ENCODE measurements around the gene FA2H. TPM values are rescaled to one million over a fixed set of nuclear protein-coding genes. Genes with fewer than 3 reads are reported as not detected.

The FA2H gene
- total and polyA plus RNA-seq, 2 experiments from 2014 or later: 5.7 to 6.3 TPM

GRCh38 chr16:74734361-74735161, 40.1 kb downstream of the FA2H start:
- peaks cover 21% of the 10 kb centered on the region for H3K27me3 Mint-ChIP-seq (ENCODE audit: insufficient read depth, low read depth, poor library complexity)
- TF ChIP-seq POLR2AphosphoS5 (IDR thresholded peaks at IDR 0.05; ENCODE audit: low read depth) (no peak), NANOG (IDR thresholded peaks at IDR 0.05; ENCODE audit: borderline replicate concordance) (no peak), CREB1 (CRISPR knock-in tag; IDR thresholded peaks at IDR 0.05; ENCODE audit: low read depth) (no peak)
- H3K27me3 ChIP-seq (ENCODE audit: insufficient read depth): no peaks in the 10 kb centered on the region
- H3K27ac ChIP-seq (ENCODE audit: low read depth): peak overlapping the region; percentile 50; the same call in 1 of the 2 replicates
- no peaks in the 10 kb centered on the region for H3K36me3 Mint-ChIP-seq (ENCODE audit: low read depth)
- H3K36me3 ChIP-seq (ENCODE audit: insufficient read depth): no peaks in the 10 kb centered on the region; the same call in 1 of the 2 replicates
- H4K20me1 ChIP-seq (replicated peaks; ENCODE audit: insufficient read depth): no peaks in the 10 kb centered on the region
- H3K9me2 ChIP-seq (ENCODE audit: insufficient read depth): no peaks in the 10 kb centered on the region
- H3K4me3 ChIP-seq: peak overlapping the region; percentile 34
- H3K4me3 Mint-ChIP-seq: peak overlapping the region; percentile 40; the same call in 1 of the 3 replicates
- peak; percentile 86 for DNase-seq (ENCODE audit: low spot score)
- peak; percentile 84 for ATAC-seq
- H3F3A ChIP-seq (replicated peaks; ENCODE audit: low read depth): no peaks in the 10 kb centered on the region
- H3K4me1 ChIP-seq (ENCODE audit: insufficient read depth): peaks cover 37% of the 10 kb centered on the region
- H3K4me2 ChIP-seq: peak overlapping the region; percentile 64
- peak overlapping the region; percentile 84 for H3K27ac Mint-ChIP-seq
- H3K9me3 Mint-ChIP-seq: no peaks in the 10 kb centered on the region; the same call in 2 of the 3 replicates
- no peaks in the 10 kb centered on the region for H3K79me2 ChIP-seq (replicated peaks; ENCODE audit: insufficient read depth)
- peaks cover 42% of the 10 kb centered on the region for H3K4me1 Mint-ChIP-seq
- no peak overlapping the region; the same call in 1 of the 2 replicates for H2AFZ ChIP-seq

GRCh38 chr16:74732707-74733350, 41.8 kb downstream of the FA2H start:
- peaks cover 23% of the 10 kb centered on the region for H3K27me3 Mint-ChIP-seq (ENCODE audit: insufficient read depth, low read depth, poor library complexity)
- Histone ChIP-seq H4K20me1 (replicated peaks; ENCODE audit: insufficient read depth) (no peaks in the 10 kb centered on the region), H3K9me2 (ENCODE audit: insufficient read depth) (no peaks in the 10 kb centered on the region), H3K79me2 (replicated peaks; ENCODE audit: insufficient read depth) (no peaks in the 10 kb centered on the region), H3K27ac (ENCODE audit: low read depth) (no peak overlapping the region), H3K4me3 (no peak overlapping the region), H3F3A (replicated peaks; ENCODE audit: low read depth) (no peaks in the 10 kb centered on the region), H3K36me3 (ENCODE audit: insufficient read depth) (no peaks in the 10 kb centered on the region; the same call in 1 of the 2 replicates), H3K4me1 (ENCODE audit: insufficient read depth) (peaks cover 38% of the 10 kb centered on the region), H3K4me2 (no peak overlapping the region), H3K27me3 (ENCODE audit: insufficient read depth) (no peaks in the 10 kb centered on the region), H2AFZ (no peak overlapping the region)
- H3K36me3 Mint-ChIP-seq (ENCODE audit: low read depth): no peaks in the 10 kb centered on the region
- no peak for DNase-seq (ENCODE audit: low spot score)
- peaks cover 36% of the 10 kb centered on the region for H3K4me1 Mint-ChIP-seq
- no peak for TF ChIP-seq ZNF114 (CRISPR knock-in tag; IDR thresholded peaks at IDR 0.05)
- TF ChIP-seq ZNF462 (CRISPR knock-in tag; IDR thresholded peaks at IDR 0.05): no peak
- no peak for TF ChIP-seq ETS1 (IDR thresholded peaks at IDR 0.05)
- TF ChIP-seq EZH2phosphoT487 (IDR thresholded peaks at IDR 0.05; ENCODE audit: unreplicated experiment): no peak
- TF ChIP-seq NANOG (IDR thresholded peaks at IDR 0.05; ENCODE audit: borderline replicate concordance): no peak
- no peak for TF ChIP-seq EZH2 (IDR thresholded peaks at IDR 0.05; ENCODE audit: low read depth, unreplicated experiment)
- no peak for TF ChIP-seq JUNB (IDR thresholded peaks at IDR 0.05; ENCODE audit: unreplicated experiment)
- TF ChIP-seq CREB1 (CRISPR knock-in tag; IDR thresholded peaks at IDR 0.05; ENCODE audit: low read depth): no peak
- TF ChIP-seq CTCF (conservative IDR thresholded peaks at IDR 0.05; ENCODE audit: low read depth in 2 of 2): no peak
- no peak for TF ChIP-seq ZNF331 (CRISPR knock-in tag; IDR thresholded peaks at IDR 0.05; ENCODE audit: low read depth)
- H3K9me3 Mint-ChIP-seq: no peaks in the 10 kb centered on the region; the same call in 2 of the 3 replicates
- no peak overlapping the region for H3K4me3 Mint-ChIP-seq
- no peak for ATAC-seq
- H3K27ac Mint-ChIP-seq: no peak overlapping the region

All from GM23338 (cell line).